ENCODE data around the gene PSMC2.

PSMC2 gene

DNA sequence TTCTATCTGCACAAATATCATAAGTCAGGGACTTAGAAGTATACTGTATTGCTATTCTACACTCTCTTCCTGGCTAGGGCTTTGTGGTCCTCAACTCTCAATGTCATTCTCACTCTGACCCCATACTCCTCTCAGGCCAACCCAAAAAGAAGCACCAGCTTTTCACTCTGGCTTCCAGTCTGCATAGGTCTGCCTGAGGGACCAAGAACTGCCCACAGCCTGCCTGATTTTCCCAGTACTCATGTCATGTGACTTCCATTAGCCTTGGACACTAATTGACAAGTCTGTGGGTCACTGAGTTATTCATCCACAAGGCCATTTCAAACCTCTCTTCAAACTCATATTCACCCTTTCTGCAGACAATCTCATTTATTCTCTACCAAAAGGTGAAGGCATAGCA lies 30.4 kb upstream of the PSMC2 start:
- H3K27ac ChIP-seq, result no peak overlapping the region
- no peak for TF ChIP-seq ZFX (IDR thresholded peaks at IDR 0.05)
- TF ChIP-seq, protein P1, sequence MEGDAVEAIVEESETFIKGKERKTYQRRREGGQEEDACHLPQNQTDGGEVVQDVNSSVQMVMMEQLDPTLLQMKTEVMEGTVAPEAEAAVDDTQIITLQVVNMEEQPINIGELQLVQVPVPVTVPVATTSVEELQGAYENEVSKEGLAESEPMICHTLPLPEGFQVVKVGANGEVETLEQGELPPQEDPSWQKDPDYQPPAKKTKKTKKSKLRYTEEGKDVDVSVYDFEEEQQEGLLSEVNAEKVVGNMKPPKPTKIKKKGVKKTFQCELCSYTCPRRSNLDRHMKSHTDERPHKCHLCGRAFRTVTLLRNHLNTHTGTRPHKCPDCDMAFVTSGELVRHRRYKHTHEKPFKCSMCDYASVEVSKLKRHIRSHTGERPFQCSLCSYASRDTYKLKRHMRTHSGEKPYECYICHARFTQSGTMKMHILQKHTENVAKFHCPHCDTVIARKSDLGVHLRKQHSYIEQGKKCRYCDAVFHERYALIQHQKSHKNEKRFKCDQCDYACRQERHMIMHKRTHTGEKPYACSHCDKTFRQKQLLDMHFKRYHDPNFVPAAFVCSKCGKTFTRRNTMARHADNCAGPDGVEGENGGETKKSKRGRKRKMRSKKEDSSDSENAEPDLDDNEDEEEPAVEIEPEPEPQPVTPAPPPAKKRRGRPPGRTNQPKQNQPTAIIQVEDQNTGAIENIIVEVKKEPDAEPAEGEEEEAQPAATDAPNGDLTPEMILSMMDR (conservative IDR thresholded peaks at IDR 0.05), result no peak

DNA sequence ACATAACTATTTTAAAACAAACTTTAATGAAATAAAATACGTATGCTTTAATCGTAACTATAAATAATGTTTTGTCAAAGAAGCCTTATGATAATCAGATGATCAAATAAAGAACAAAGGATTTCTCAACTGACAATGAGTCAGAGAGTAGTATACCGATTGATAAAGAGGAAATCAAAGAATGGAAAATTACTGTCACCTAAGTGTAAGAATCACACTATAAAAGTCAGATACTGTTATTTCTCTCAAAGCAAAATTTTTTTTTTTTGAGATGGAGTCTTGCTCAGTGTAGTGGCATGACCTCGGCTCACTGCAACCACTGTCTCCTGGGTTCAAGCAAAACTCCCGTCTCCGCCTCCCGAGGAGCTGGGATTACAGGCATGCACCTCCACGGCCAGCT lies 21.7 kb upstream of the PSMC2 start:
- TF ChIP-seq, protein P1 (conservative IDR thresholded peaks at IDR 0.05), result no peak
- no peak for TF ChIP-seq ZFX (IDR thresholded peaks at IDR 0.05)
- H3K27ac ChIP-seq, result no peak overlapping the region

DNA sequence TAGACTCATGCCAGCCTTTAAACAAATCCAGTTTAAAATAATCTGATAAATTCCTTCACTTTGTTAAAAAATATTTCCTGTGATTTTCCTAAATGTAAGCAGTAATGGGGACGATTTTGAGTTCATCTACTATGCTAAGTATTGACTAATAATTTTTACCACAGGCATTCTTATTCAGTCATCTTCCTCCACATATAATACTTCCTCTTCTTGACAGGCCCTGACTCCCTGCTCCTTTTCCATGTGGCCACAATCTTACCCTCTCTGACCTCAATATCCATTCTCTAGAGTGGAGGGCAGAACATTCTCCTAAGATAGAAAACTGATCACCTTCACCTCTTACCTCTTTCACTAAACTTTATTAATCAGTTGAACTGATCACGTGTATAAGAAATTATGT lies 10.7 kb upstream of the PSMC2 start:
- H3K27ac ChIP-seq, result no peak overlapping the region
- no peak for TF ChIP-seq ZFX (IDR thresholded peaks at IDR 0.05)
- TF ChIP-seq, protein P1 (conservative IDR thresholded peaks at IDR 0.05), result no peak

DNA sequence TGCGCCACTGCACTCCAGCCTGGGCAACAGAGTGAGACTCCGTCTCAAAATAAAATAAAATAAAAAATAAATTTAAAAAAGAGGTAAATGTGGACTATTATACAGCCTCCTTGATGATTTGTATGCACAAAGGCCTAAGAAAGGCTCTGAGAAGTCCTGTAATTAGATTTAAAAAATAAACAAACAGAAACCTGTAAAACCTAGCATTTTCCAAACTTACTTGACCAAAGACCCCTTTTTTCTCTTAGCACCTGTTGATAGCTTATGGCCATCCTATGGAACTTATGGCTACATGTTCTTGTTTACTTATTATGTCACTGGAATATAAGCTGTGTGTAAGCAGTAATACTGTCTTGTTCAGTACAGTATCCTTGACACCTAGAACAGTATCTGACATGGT lies 8.6 kb upstream of the PSMC2 start:
- no peak overlapping the region for H3K27ac ChIP-seq
- TF ChIP-seq, protein P1 (conservative IDR thresholded peaks at IDR 0.05), result no peak
- no peak for TF ChIP-seq ZFX (IDR thresholded peaks at IDR 0.05)

DNA sequence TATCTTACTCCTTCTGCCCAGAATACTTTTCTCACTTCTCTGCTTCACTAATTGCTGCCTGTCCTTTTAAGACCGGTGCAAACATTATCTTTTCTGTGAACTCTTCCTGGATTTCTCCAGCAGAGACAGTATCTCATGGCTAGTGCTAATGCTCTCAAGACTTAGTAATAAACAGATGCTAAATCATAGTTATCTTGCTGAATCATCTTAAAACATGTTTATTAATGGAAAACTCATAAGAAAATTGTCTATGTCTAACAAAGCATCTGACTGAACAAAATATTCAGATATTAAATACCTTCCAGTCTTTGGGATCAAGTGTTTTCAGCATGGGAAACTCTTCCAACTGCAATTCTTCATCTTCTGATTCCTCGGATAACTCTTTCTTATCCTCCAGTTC lies 6.0 kb upstream of the PSMC2 start:
- no peak overlapping the region for H3K27ac ChIP-seq
- TF ChIP-seq, protein P1 (conservative IDR thresholded peaks at IDR 0.05), result no peak
- no peak for TF ChIP-seq ZFX (IDR thresholded peaks at IDR 0.05)

DNA sequence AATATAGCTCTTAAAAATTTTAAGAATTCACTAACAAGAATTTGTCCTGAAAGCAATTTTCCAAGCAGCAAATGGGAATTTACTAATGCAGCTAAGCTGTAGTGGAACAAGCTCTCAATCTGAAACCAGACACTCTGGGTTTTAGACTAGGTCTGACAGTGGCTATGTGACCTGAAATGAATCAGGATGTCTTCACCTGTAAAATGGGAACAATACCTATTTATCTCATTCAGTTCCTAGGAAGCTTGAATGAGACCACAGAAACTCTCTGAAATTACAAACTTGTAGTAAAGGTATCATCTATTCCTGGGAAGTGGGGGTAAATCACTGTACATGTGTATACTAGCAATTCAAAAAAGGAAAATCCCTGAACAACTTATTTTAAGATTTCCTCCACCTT lies 4.1 kb upstream of the PSMC2 start:
- TF ChIP-seq, protein P1 (conservative IDR thresholded peaks at IDR 0.05), result no peak
- no peak for TF ChIP-seq ZFX (IDR thresholded peaks at IDR 0.05)
- no peak overlapping the region; the same call in 1 of the 2 replicates for H3K27ac ChIP-seq

DNA sequence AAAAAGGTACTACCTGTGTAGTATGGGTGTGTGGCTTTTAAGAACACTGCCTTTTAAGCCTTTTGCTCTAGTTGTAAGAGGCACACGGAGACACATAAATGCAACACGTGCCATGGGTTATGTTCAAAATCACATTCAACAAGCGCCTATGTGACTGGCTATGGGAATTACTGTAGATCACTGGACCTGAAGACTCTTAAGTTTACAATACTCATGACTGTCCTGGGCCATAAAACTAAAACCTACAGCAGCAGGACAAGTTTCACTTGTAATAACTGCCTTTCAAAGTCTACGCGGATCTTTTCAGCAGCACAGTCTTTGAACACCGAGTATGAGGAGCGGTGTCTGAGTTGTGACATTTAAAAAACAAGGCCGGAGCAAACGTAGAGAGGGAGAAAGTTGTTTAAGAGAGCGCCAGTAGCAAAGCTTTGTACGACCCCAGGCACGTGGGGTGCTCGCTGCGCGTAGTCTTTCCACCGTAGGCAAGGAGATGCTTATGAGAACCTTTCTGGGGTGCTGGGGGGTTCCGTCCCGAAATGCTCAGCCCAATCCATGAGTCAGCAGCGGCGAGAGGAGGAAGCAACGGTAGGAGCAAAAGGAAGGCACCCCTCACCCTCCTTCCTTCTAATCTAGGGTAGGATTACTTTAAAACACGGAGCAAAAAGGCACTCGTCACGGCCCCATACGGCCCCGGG lies 3.5 kb upstream of the PSMC2 start:
- TF ChIP-seq, protein P1 (conservative IDR thresholded peaks at IDR 0.05), result no peak
- TF ChIP-seq ZFX (IDR thresholded peaks at IDR 0.05), result no peak
- peak overlapping the region; percentile 98 for H3K27ac ChIP-seq
